HG03135 (cell line): ENCODE data around the gene ACIN1.
"Not testable (repeated sequence)": the region's sequence is repeated elsewhere in the genome, so short reads cannot be mapped to it uniquely, and the experiment has no call there.

Experiments
- ATAC-seq: cut with Tn5 transposase; IDR thresholded peaks from one replicate; pipeline ENCODE4 v1.9.1; 2021; ENCODE audit warnings: mild to moderate bottlenecking, moderate library complexity; ENCODE audit not compliant: unreplicated experiment

ACIN1 gene

DNA sequence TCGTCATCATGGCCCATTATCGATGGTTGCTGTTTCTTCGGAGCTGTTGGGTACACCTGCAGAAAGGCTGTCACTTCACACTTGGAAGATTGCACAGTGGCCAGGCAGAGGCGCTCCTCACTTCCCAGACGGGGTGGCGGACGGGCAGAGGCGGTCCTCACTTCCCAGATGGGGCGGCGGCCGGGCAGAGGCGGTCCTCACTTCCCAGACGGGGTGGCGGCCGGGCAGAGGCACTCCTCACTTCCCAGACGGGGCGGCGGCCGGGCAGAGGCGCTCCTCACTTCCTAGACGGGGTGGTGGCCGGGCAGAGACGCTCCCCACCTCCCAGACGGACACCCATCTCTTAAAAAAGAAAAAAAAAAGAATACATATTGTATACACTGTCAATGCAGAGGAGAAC lies 13.2 kb upstream of the ACIN1 start:
- not testable (repeated sequence) for ATAC-seq

- not testable (repeated sequence) for ATAC-seq
These were observed 12.7 kb upstream of the ACIN1 start for GRCh38 chr14:23107620-23108019.

- no peak for ATAC-seq
These were observed 11.8 kb upstream of the ACIN1 start for GRCh38 chr14:23106747-23107045.

DNA sequence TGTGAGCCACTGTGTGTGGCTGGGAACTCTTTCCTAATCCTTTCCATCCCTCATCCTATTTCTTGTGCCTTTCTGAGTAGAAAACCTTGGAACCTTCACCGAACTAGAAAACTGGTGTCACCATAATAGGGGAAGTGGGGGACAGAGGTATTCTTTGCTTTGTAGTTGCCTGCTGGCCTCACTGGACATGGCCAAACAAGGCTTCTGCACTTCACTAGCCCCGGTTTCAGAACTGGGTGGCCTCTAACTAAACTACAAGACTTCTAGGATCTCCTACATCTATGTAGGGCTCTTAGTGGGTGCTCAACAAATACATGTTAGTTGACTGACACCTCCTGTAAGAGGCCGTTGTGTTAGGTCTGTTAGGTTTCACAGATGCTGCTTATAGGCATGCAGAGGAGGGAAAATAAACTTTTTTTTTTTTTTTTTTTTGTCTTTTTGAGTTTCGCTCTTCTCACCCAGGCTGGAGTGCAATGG lies 10.4 kb upstream of the ACIN1 start:
- ATAC-seq: no peak

DNA sequence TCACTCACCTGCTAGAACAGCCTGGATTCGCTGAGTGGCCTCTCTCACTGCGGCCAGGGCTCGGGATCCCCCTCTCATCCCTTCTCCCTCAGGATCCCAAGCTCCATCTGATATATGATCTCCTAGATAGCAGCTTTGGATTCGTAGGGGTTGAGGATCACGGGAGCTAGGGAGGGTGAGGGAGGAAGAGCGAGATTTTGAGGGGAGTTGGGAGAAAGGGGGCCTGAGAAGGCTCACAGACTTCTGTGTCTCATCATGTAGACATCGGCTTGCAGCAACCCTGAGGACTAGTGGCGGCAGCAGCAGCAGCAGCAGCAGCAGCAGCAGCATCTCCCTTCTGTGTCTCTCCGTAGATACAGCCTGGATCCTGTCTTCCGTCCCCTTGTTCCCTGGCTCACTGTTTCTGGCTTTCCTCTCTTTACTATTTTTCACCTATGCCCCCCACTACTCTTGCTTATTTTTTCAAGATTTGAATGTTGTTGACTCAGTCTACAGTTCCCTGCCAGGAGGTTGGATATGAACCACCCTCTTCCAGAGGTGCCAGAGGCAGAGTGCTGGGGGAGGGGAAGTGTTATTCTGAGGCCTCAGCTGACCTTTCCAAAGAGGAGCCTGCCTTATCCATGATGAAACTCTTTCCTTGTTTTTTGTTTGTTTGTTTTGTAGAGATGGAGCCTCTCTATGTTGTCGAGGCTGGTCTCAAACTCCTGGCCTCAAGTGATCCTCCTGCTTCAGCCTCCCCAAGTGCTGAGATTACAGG lies 9.8 kb upstream of the ACIN1 start, which contains the start of gene CIROP:
TSS of gene CIROP (minus strand) at position 399 of the 757 bp plus-strand sequence. CDS start at position 330, 69 bp downstream.
- ATAC-seq: no peak

DNA sequence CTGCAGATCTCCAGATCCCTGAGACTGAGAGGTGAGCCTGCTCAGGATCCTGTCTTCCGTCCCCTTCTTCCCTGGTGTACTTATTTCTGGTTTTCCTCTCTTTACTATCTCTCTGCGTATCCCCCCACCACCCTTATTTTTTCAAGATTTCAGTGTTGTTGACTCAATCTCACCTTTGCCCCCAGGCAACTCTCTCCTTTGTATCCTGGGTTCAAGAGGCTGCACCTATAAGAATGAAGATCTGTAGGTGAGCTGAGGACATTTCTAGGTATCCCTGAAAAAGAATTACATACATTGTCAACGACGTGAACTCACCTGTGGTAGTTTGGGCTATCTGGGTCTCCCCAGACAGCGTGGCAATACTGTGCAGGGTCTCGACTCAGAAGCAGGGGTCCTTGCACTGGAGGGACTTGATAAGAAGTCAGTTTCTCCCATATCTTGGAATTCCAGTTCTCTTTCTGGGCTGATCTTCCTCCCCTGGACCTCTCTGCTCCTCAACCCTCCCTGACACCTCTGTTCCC lies 9.2 kb upstream of the ACIN1 start:
- no peak for ATAC-seq

DNA sequence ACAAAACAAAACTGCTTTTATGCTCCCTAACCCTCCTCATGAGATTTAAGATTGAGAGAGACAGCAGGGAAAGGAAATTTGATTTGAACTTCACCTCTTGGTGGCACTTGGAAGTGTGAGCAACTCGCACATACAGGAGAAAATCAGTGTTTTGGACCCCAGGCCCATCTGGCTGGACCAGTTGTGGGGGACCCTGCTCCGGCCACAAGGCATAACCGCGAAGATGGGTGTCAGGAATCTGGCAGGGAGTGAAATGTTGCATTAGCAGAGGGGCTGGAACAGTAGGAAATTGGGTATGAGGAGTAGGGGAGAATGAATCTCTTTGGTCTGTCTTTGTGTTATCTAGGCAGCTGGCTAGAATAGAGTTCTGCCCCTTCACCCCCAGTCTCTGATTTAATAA lies 8.6 kb upstream of the ACIN1 start:
- no peak for ATAC-seq

GRCh38 chr14:23102801-23103200 lies 7.9 kb upstream of the ACIN1 start:
- ATAC-seq: no peak

GRCh38 chr14:23101986-23102625 lies 7.2 kb upstream of the ACIN1 start:
- ATAC-seq: no peak

- ATAC-seq: no peak
These were observed 6.5 kb upstream of the ACIN1 start for GRCh38 chr14:23101213-23101970.

GRCh38 chr14:23099212-23099861 lies 4.4 kb upstream of the ACIN1 start:
- no peak for ATAC-seq

GRCh38 chr14:23097786-23098185 lies 2.9 kb upstream of the ACIN1 start:
- ATAC-seq: no peak

DNA sequence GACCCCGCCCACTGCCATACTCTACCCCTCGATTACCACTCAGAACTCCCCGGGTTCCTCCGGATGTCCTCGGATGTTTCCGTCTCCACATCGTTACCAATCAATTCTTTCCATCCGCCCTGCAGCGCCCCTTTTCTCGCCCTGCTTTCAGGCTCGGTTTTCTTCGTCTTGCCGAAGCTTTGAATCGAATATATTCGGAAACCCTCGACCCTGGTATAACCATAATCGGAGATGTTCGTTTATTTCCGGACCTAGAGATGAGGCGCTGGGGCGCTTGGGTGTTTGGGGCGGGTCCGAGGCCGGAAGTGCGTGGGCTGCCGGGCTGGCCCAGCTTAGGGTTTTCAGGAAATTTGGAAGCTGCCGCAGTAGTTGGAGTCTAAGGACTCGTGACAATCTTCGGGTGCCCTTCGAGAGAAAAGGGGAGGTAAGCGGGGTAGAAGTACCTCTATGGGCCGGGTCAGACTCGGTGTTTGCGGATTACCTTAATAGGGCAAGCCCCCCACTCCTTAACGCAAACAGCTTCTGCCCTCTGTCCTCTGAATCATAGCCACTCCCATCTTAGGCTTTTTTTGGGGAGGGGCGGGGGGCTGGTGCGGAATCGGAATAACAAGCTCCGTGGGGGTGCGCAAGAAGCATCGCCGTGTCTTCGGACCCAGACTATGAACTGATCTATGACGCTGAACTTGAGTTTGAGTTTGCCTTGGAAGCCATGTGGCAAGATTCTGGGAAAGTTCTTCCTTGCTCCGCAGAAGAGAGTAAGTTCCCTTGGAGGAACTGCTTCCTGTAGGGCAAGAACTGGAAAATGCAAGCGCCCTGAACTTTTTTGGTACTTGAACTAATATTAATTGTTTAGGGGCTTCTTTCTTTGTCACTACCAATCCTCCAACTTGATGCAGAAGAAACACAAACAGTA lies 516 bp upstream of the ACIN1 start, which contains the start of gene C14orf119:
TSS of gene C14orf119 (plus strand) at position 310 of the 913 bp plus-strand sequence. CDS start 2,154 bp downstream, outside the sequence.
- ATAC-seq: peak; percentile 93

GRCh38 chr14:23093991-23094665 lies 808 bp downstream of the ACIN1 start:
- no peak for ATAC-seq

DNA sequence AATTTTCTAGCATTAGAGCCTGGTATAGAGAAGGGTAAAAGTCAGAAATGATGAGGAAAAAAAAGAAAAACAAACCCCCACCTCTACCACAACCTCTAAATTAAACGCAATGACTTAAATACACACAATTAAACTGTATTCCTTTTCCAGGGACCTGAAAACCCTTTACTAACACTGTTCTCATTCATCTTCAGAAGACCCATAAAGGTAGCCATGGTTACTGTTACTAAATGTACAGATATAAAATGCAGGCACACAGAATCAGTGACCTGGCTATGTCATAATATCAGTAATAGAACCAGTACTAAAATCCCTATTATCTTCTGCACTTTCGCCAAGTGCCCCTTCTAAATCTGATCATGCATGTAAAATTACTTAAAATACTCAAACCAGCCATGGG lies 1.4 kb downstream of the ACIN1 start:
- ATAC-seq: no peak

GRCh38 chr14:23093104-23093503 lies 1.8 kb downstream of the ACIN1 start:
- no peak for ATAC-seq

DNA sequence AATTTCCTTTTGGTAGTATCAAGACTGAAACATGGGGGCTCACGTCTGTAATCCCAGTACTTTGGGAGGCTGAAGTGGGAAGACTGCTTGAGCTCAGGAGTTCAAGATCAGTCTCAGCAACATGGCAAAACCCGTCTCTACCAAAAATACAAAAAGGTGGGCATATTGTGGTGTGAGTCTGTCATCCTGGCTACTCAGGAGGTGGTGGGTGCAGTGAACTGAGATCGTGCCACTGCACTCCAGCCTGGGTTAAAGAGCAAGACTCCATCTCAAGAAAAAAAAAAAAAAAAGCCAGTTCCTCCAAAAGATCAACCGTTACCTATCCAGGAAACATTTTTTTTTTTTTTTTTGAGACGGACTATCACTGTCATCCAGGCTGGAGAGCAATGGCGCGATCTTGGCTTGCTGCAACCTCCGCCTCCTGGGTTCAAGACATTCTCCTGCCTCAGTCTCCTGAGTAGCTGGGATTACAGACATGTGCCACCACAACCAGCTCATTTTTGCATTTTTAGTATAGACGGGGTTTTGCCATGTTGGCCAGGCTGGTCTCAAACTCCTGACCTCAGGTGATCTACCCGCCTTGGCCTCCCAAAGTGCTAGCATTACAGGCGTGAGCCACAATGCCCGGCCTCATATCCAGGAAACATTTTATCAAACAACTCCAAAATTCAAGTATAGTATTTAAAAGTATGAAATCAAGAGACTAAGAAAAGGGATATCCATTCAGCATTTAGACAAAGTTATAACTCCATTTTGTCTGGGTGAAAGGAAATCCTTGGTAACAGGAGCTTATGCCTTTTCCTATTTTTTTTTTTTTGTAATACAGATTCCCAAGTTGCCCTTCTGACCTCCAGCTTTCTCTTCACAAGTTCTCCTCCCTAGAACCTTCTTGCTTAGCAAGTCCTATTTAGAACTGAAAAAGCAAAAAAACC lies 3.4 kb downstream of the ACIN1 start:
- ATAC-seq: no peak

DNA sequence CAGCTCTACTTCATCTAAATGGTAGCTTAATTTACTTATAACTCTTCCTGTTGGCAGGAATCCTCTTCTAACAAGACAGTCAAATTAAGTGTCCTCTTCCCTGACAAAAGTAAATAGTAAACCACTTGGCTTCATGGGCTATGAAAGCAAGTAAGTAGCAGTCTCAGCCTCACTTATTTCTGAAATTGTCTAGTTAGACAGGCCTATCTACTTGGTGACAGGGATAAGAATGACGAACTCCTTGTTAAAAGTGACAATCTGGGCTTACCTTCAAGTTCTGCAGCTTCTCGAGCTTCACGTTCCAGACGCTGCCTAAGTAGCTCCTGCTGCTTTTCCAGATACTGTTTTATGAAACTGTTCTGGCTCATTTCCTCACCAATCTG lies 4.7 kb downstream of the ACIN1 start:
- ATAC-seq: no peak
